ENCODE data around the gene MSANTD1. TPM values are rescaled to one million over a fixed set of nuclear protein-coding genes. Genes with fewer than 3 reads are reported as not detected.

MSANTD1 gene
- total and polyA plus RNA-seq, 3 donors from 2014 or later, result 3.6 to 10.3 (median 10.1) TPM

GRCh38 chr4:3220476-3221183 lies 28.3 kb upstream of the MSANTD1 start:
- DNase-seq, result no peak
- no peak overlapping the region for H3K27ac ChIP-seq
- intact Hi-C loops (cut with DNase I; ENCODE audit: low total_unique reads), result no loop called here
- no peaks in the 10 kb centered on the region for H3K4me1 ChIP-seq
- TF ChIP-seq, protein P1, sequence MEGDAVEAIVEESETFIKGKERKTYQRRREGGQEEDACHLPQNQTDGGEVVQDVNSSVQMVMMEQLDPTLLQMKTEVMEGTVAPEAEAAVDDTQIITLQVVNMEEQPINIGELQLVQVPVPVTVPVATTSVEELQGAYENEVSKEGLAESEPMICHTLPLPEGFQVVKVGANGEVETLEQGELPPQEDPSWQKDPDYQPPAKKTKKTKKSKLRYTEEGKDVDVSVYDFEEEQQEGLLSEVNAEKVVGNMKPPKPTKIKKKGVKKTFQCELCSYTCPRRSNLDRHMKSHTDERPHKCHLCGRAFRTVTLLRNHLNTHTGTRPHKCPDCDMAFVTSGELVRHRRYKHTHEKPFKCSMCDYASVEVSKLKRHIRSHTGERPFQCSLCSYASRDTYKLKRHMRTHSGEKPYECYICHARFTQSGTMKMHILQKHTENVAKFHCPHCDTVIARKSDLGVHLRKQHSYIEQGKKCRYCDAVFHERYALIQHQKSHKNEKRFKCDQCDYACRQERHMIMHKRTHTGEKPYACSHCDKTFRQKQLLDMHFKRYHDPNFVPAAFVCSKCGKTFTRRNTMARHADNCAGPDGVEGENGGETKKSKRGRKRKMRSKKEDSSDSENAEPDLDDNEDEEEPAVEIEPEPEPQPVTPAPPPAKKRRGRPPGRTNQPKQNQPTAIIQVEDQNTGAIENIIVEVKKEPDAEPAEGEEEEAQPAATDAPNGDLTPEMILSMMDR (IDR thresholded peaks at IDR 0.05), result no peak
- no peak for TF ChIP-seq POLR2A (IDR thresholded peaks at IDR 0.05)
- H3K9me3 ChIP-seq, result no peaks in the 10 kb centered on the region
- no peaks in the 10 kb centered on the region for H3K36me3 ChIP-seq (ENCODE audit: low read depth, missing control alignments)
- WGBS, 2 donors, result 88 to 89% methylated on average over 8 of the region's 8 CpGs
- no peaks in the 10 kb centered on the region for H3K27me3 ChIP-seq
- no peak overlapping the region for H3K4me3 ChIP-seq

DNA sequence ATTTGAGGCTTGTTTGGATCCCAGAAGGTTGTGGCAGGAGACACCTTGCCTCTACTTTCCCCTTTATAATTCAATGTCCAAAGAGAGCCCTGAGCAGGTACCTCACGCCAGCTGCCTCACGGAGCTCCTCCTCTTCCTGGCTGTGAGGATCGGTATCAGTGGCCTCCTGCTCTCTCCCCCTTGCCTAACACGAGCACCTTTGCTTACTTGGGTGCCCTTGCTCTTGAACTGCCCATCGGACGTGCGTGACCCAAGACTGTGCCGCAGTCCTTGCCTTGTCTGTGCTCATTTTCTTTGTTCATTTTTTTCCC lies 27.8 kb upstream of the MSANTD1 start:
- Histone ChIP-seq H3K9me3 (no peaks in the 10 kb centered on the region), H3K27ac (no peak overlapping the region), H3K27me3 (no peaks in the 10 kb centered on the region), H3K4me1 (no peaks in the 10 kb centered on the region), H3K4me3 (no peak overlapping the region), H3K36me3 (ENCODE audit: low read depth, missing control alignments) (no peaks in the 10 kb centered on the region)
- no peak for DNase-seq
- 95 to 99% methylated on average over 8 of the region's 8 CpGs for WGBS, 2 donors
- TF ChIP-seq, protein P1 (IDR thresholded peaks at IDR 0.05), result no peak
- no peak for TF ChIP-seq POLR2A (IDR thresholded peaks at IDR 0.05)
- intact Hi-C loops (cut with DNase I; ENCODE audit: low total_unique reads), result no loop called here

- DNase-seq, result no peak
Observed at GRCh38 chr4:3221996-3222395, 27.0 kb upstream of the MSANTD1 start.

DNA sequence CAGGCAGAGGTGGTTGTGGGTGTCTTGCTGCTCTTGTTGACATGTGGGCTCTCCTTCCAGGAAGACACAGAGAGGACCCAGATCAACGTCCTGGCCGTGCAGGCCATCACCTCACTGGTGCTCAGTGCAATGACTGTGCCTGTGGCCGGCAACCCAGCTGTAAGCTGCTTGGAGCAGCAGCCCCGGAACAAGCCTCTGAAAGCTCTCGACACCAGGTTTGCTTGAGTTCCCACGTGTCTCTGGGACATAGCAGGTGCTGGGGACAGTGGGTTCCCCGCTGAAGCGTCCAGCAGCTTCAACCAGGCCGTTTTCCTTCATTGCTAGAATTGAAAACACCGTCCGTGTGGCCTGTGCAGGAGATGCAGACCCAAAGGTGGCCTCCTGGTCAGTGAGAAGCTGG lies 25.6 kb upstream of the MSANTD1 start:
- intact Hi-C loops (cut with DNase I; ENCODE audit: low total_unique reads), result no loop called here
- H3K27me3 ChIP-seq, result no peaks in the 10 kb centered on the region
- 94 to 95% methylated on average over 9 to 11 of the region's 11 CpGs for WGBS, 2 donors

More at GRCh38 chr4:3221996-3222395, 27.0 kb upstream of the MSANTD1 start:
- H3K9me3 ChIP-seq, result no peaks in the 10 kb centered on the region
- no peak overlapping the region for H3K4me3 ChIP-seq
- TF ChIP-seq POLR2A (IDR thresholded peaks at IDR 0.05), result no peak
- TF ChIP-seq, protein P1 (IDR thresholded peaks at IDR 0.05), result no peak
- no peak overlapping the region for H3K27ac ChIP-seq
- no peaks in the 10 kb centered on the region for H3K36me3 ChIP-seq (ENCODE audit: low read depth, missing control alignments)
- H3K4me1 ChIP-seq, result no peaks in the 10 kb centered on the region
- intact Hi-C loops (cut with DNase I; ENCODE audit: low total_unique reads), result no loop called here
- H3K27me3 ChIP-seq, result no peaks in the 10 kb centered on the region
- WGBS, 2 donors, result 96 to 98% methylated on average over 6 to 12 of the region's 12 CpGs

More for the DNA sequence above, 25.6 kb upstream of the MSANTD1 start:
- no peak for DNase-seq
- H3K4me3 ChIP-seq, result no peak overlapping the region
- TF ChIP-seq, protein P1 (IDR thresholded peaks at IDR 0.05), result no peak
- TF ChIP-seq POLR2A (IDR thresholded peaks at IDR 0.05), result no peak
- H3K9me3 ChIP-seq, result no peaks in the 10 kb centered on the region
- no peaks in the 10 kb centered on the region for H3K4me1 ChIP-seq
- H3K27ac ChIP-seq, result no peak overlapping the region
- no peaks in the 10 kb centered on the region for H3K36me3 ChIP-seq (ENCODE audit: low read depth, missing control alignments)
